ENCODE results near the gene GDF11.

The GDF11 gene

GRCh38 chr12:55760663-55761062 lies 17.7 kb downstream of the GDF11 start:
- H3K4me1 ChIP-seq (ENCODE audit: control insufficient read depth, insufficient read depth, low read length, poor library complexity, severe bottlenecking), result no peaks in the 10 kb centered on the region
- no peak for DNase-seq
- H3K9me3 ChIP-seq (ENCODE audit: control insufficient read depth, low read length), result no peaks in the 10 kb centered on the region
- no peak overlapping the region for H3K27ac ChIP-seq (ENCODE audit: insufficient read depth, low read length, poor library complexity, severe bottlenecking)
- H3K27me3 ChIP-seq (replicated peaks; ENCODE audit: control insufficient read depth, insufficient read depth, low read length, poor library complexity, severe bottlenecking), result no peaks in the 10 kb centered on the region
- no peak overlapping the region for H3K4me3 ChIP-seq (ENCODE audit: insufficient read depth, low read depth, low read length, poor library complexity, severe bottlenecking)
- peaks cover 45% of the 10 kb centered on the region for H3K36me3 ChIP-seq (ENCODE audit: control insufficient read depth, insufficient read depth, low read length)

- H3K4me1 ChIP-seq (ENCODE audit: control insufficient read depth, insufficient read depth, low read length, poor library complexity, severe bottlenecking), result no peaks in the 10 kb centered on the region
- H3K9me3 ChIP-seq (ENCODE audit: control insufficient read depth, low read length), result no peaks in the 10 kb centered on the region
- DNase-seq, result no peak
- no peaks in the 10 kb centered on the region for H3K27me3 ChIP-seq (replicated peaks; ENCODE audit: control insufficient read depth, insufficient read depth, low read length, poor library complexity, severe bottlenecking)
- no peak overlapping the region for H3K27ac ChIP-seq (ENCODE audit: insufficient read depth, low read length, poor library complexity, severe bottlenecking)
- H3K4me3 ChIP-seq (ENCODE audit: insufficient read depth, low read depth, low read length, poor library complexity, severe bottlenecking), result no peak overlapping the region
- H3K36me3 ChIP-seq (ENCODE audit: control insufficient read depth, insufficient read depth, low read length), result peaks cover 30% of the 10 kb centered on the region
Observed at GRCh38 chr12:55762646-55763045, 19.7 kb downstream of the GDF11 start.

GRCh38 chr12:55765736-55766290 lies 22.9 kb downstream of the GDF11 start:
- Histone ChIP-seq H3K9me3 (ENCODE audit: control insufficient read depth, low read length) (no peaks in the 10 kb centered on the region), H3K36me3 (ENCODE audit: control insufficient read depth, insufficient read depth, low read length) (peaks cover 16% of the 10 kb centered on the region), H3K27me3 (replicated peaks; ENCODE audit: control insufficient read depth, insufficient read depth, low read length, poor library complexity, severe bottlenecking) (no peaks in the 10 kb centered on the region), H3K27ac (ENCODE audit: insufficient read depth, low read length, poor library complexity, severe bottlenecking) (no peak overlapping the region), H3K4me3 (ENCODE audit: insufficient read depth, low read depth, low read length, poor library complexity, severe bottlenecking) (no peak overlapping the region), H3K4me1 (ENCODE audit: control insufficient read depth, insufficient read depth, low read length, poor library complexity, severe bottlenecking) (no peaks in the 10 kb centered on the region)
- DNase-seq, result no peak

GRCh38 chr12:55767156-55767555 lies 24.2 kb downstream of the GDF11 start:
- H3K36me3 ChIP-seq (ENCODE audit: control insufficient read depth, insufficient read depth, low read length), result peaks cover 27% of the 10 kb centered on the region
- H3K4me1 ChIP-seq (ENCODE audit: control insufficient read depth, insufficient read depth, low read length, poor library complexity, severe bottlenecking), result no peaks in the 10 kb centered on the region
- H3K4me3 ChIP-seq (ENCODE audit: insufficient read depth, low read depth, low read length, poor library complexity, severe bottlenecking), result no peak overlapping the region
- H3K9me3 ChIP-seq (ENCODE audit: control insufficient read depth, low read length), result no peaks in the 10 kb centered on the region
- H3K27me3 ChIP-seq (replicated peaks; ENCODE audit: control insufficient read depth, insufficient read depth, low read length, poor library complexity, severe bottlenecking), result no peaks in the 10 kb centered on the region
- no peak for DNase-seq
- H3K27ac ChIP-seq (ENCODE audit: insufficient read depth, low read length, poor library complexity, severe bottlenecking), result no peak overlapping the region

GRCh38 chr12:55771736-55772135 lies 28.8 kb downstream of the GDF11 start:
- DNase-seq, result no peak
- peaks cover 17% of the 10 kb centered on the region for H3K36me3 ChIP-seq (ENCODE audit: control insufficient read depth, insufficient read depth, low read length)
- no peaks in the 10 kb centered on the region for H3K27me3 ChIP-seq (replicated peaks; ENCODE audit: control insufficient read depth, insufficient read depth, low read length, poor library complexity, severe bottlenecking)
- H3K4me1 ChIP-seq (ENCODE audit: control insufficient read depth, insufficient read depth, low read length, poor library complexity, severe bottlenecking), result no peaks in the 10 kb centered on the region
- H3K4me3 ChIP-seq (ENCODE audit: insufficient read depth, low read depth, low read length, poor library complexity, severe bottlenecking), result no peak overlapping the region
- no peak overlapping the region for H3K27ac ChIP-seq (ENCODE audit: insufficient read depth, low read length, poor library complexity, severe bottlenecking)
- H3K9me3 ChIP-seq (ENCODE audit: control insufficient read depth, low read length), result no peaks in the 10 kb centered on the region

GRCh38 chr12:55777856-55778255 lies 34.9 kb downstream of the GDF11 start:
- H3K9me3 ChIP-seq (ENCODE audit: control insufficient read depth, low read length), result no peaks in the 10 kb centered on the region
- no peak for DNase-seq
- no peaks in the 10 kb centered on the region for H3K4me1 ChIP-seq (ENCODE audit: control insufficient read depth, insufficient read depth, low read length, poor library complexity, severe bottlenecking)
- H3K4me3 ChIP-seq (ENCODE audit: insufficient read depth, low read depth, low read length, poor library complexity, severe bottlenecking), result no peak overlapping the region
- H3K27ac ChIP-seq (ENCODE audit: insufficient read depth, low read length, poor library complexity, severe bottlenecking), result no peak overlapping the region
- peaks cover 24% of the 10 kb centered on the region for H3K36me3 ChIP-seq (ENCODE audit: control insufficient read depth, insufficient read depth, low read length)
- no peaks in the 10 kb centered on the region for H3K27me3 ChIP-seq (replicated peaks; ENCODE audit: control insufficient read depth, insufficient read depth, low read length, poor library complexity, severe bottlenecking)

- Histone ChIP-seq H3K36me3 (ENCODE audit: control insufficient read depth, insufficient read depth, low read length) (peaks cover 43% of the 10 kb centered on the region), H3K4me3 (ENCODE audit: insufficient read depth, low read depth, low read length, poor library complexity, severe bottlenecking) (no peak overlapping the region), H3K27ac (ENCODE audit: insufficient read depth, low read length, poor library complexity, severe bottlenecking) (no peak overlapping the region), H3K4me1 (ENCODE audit: control insufficient read depth, insufficient read depth, low read length, poor library complexity, severe bottlenecking) (no peaks in the 10 kb centered on the region), H3K9me3 (ENCODE audit: control insufficient read depth, low read length) (no peaks in the 10 kb centered on the region), H3K27me3 (replicated peaks; ENCODE audit: control insufficient read depth, insufficient read depth, low read length, poor library complexity, severe bottlenecking) (no peaks in the 10 kb centered on the region)
- DNase-seq, result no peak
Observed at GRCh38 chr12:55780685-55781084, 37.8 kb downstream of the GDF11 start.

GRCh38 chr12:55788546-55788945 lies 45.6 kb downstream of the GDF11 start:
- no peak for DNase-seq
- Histone ChIP-seq H3K4me3 (ENCODE audit: insufficient read depth, low read depth, low read length, poor library complexity, severe bottlenecking) (no peak overlapping the region), H3K27me3 (replicated peaks; ENCODE audit: control insufficient read depth, insufficient read depth, low read length, poor library complexity, severe bottlenecking) (no peaks in the 10 kb centered on the region), H3K9me3 (ENCODE audit: control insufficient read depth, low read length) (no peaks in the 10 kb centered on the region), H3K36me3 (ENCODE audit: control insufficient read depth, insufficient read depth, low read length) (peaks cover 48% of the 10 kb centered on the region), H3K27ac (ENCODE audit: insufficient read depth, low read length, poor library complexity, severe bottlenecking) (no peak overlapping the region), H3K4me1 (ENCODE audit: control insufficient read depth, insufficient read depth, low read length, poor library complexity, severe bottlenecking) (no peaks in the 10 kb centered on the region)

- H3K4me3 ChIP-seq (ENCODE audit: insufficient read depth, low read depth, low read length, poor library complexity, severe bottlenecking), result no peak overlapping the region
- H3K4me1 ChIP-seq (ENCODE audit: control insufficient read depth, insufficient read depth, low read length, poor library complexity, severe bottlenecking), result no peaks in the 10 kb centered on the region
- H3K27ac ChIP-seq (ENCODE audit: insufficient read depth, low read length, poor library complexity, severe bottlenecking), result no peak overlapping the region
- H3K9me3 ChIP-seq (ENCODE audit: control insufficient read depth, low read length), result no peaks in the 10 kb centered on the region
- no peak for DNase-seq
- H3K27me3 ChIP-seq (replicated peaks; ENCODE audit: control insufficient read depth, insufficient read depth, low read length, poor library complexity, severe bottlenecking), result no peaks in the 10 kb centered on the region
- peaks cover 47% of the 10 kb centered on the region for H3K36me3 ChIP-seq (ENCODE audit: control insufficient read depth, insufficient read depth, low read length)
Observed at GRCh38 chr12:55789171-55789570, 46.2 kb downstream of the GDF11 start.

- Histone ChIP-seq H3K27me3 (replicated peaks; ENCODE audit: control insufficient read depth, insufficient read depth, low read length, poor library complexity, severe bottlenecking) (no peaks in the 10 kb centered on the region), H3K4me1 (ENCODE audit: control insufficient read depth, insufficient read depth, low read length, poor library complexity, severe bottlenecking) (no peaks in the 10 kb centered on the region), H3K9me3 (ENCODE audit: control insufficient read depth, low read length) (no peaks in the 10 kb centered on the region), H3K4me3 (ENCODE audit: insufficient read depth, low read depth, low read length, poor library complexity, severe bottlenecking) (no peak overlapping the region), H3K36me3 (ENCODE audit: control insufficient read depth, insufficient read depth, low read length) (peaks cover 48% of the 10 kb centered on the region), H3K27ac (ENCODE audit: insufficient read depth, low read length, poor library complexity, severe bottlenecking) (no peak overlapping the region)
- DNase-seq, result no peak
Observed at GRCh38 chr12:55789893-55790292, 47.0 kb downstream of the GDF11 start.
